ENCODE data around the gene GADD45GIP1.
"Not testable (repeated sequence)": the region's sequence is repeated elsewhere in the genome, so short reads cannot be mapped to it uniquely, and the experiment has no call there.

GADD45GIP1 gene

DNA sequence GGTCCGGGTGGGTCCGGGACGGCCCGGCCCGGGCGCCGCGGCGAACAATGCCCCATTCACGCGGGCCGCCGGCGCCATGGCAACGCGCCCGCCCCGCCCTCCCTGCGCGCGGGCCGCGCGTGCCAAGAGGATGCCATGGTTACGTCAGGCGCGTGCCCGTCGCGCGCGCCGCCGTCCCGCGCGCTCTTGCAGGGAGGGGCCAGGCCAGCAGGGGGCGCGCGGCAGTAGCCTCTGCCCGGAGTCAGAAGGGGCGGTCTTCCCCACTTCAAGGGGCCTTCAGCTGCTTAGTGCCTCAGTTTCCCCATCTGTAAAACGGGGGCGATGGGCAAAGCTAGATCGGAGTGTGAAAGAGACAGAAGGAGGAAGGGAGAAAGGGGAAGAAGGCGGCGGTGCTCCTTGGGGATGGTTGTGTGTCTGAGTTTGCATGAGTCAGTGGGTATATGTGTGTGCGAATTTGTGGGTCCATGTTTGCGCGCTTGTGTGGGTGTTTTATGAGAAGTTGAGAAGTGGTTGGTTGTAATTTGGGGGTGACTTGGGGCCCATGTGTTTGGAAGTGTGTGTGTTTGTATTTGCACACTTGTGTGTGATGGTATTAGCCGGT, 26.6 kb upstream of the GADD45GIP1 start:
- Histone ChIP-seq H3K9me3 (ENCODE audit: control insufficient read depth, insufficient read depth, low read length) (no peaks in the 10 kb centered on the region), H3K4me1 (ENCODE audit: insufficient read depth, low read length) (peaks cover 4% of the 10 kb centered on the region; the same call in 1 of the 2 replicates), H3K36me3 (ENCODE audit: insufficient read depth, low read length) (no peaks in the 10 kb centered on the region), H3K9ac (ENCODE audit: low read depth, low read length) (peak overlapping the region; percentile 55; the same call in 1 of the 2 replicates)

DNA sequence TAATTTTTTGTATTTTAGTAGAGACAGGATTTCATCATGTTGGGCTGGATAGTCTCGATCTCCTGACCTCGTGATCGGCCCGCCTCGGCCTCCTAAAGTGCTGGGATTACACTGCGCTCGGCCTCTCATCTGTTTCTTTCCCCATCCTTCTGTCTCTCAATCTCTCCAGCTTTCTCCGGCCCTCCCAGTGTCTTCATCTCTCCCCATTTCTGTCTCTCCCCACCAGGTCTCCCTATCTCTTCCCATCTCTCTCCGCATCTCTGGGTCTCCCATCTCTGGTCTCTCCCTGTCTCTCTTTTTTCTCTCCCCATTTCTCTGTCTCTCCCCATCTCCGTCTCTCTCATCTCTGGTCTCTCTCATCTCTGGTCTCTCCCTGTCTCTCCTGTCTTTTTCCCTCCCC, 26.1 kb upstream of the GADD45GIP1 start:
- H3K36me3 ChIP-seq (ENCODE audit: insufficient read depth, low read length), result no peaks in the 10 kb centered on the region
- H3K4me1 ChIP-seq (ENCODE audit: insufficient read depth, low read length), result peaks cover 4% of the 10 kb centered on the region; the same call in 1 of the 2 replicates
- H3K9me3 ChIP-seq (ENCODE audit: control insufficient read depth, insufficient read depth, low read length), result no peaks in the 10 kb centered on the region
- peak overlapping the region; percentile 55; the same call in 1 of the 2 replicates for H3K9ac ChIP-seq (ENCODE audit: low read depth, low read length)

GRCh38 chr19:12982648-12983047, 25.6 kb upstream of the GADD45GIP1 start:
- Histone ChIP-seq H3K9ac (ENCODE audit: low read depth, low read length) (no peak overlapping the region), H3K4me1 (ENCODE audit: insufficient read depth, low read length) (peaks cover 4% of the 10 kb centered on the region; the same call in 1 of the 2 replicates), H3K9me3 (ENCODE audit: control insufficient read depth, insufficient read depth, low read length) (no peaks in the 10 kb centered on the region), H3K36me3 (ENCODE audit: insufficient read depth, low read length) (no peaks in the 10 kb centered on the region)

- no peak overlapping the region for H3K9ac ChIP-seq (ENCODE audit: low read depth, low read length)
- H3K9me3 ChIP-seq (ENCODE audit: control insufficient read depth, insufficient read depth, low read length), result no peaks in the 10 kb centered on the region
- no peaks in the 10 kb centered on the region for H3K4me1 ChIP-seq (ENCODE audit: insufficient read depth, low read length)
- no peaks in the 10 kb centered on the region for H3K36me3 ChIP-seq (ENCODE audit: insufficient read depth, low read length)
These were observed 23.0 kb upstream of the GADD45GIP1 start for GRCh38 chr19:12979974-12980373.

DNA sequence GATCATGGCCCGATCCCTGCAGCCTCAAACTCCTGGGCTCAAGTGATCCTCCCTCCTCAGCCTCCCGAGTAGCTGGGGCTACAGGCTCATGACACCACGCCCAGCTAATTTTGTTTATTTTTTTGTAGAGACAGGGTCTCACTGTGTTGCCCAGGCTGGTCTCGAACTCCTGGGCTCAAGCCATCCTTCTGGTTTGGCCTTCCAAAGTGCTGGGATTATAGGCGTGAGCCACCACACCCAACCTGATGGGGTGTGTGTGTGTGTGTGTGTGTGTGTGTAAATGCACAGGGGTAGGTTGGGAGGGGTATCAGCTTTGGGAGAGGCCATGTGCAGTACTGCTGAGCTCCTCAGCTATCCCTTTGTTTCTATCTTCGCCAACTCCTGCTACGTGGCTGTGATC, 19.1 kb upstream of the GADD45GIP1 start:
- H3K36me3 ChIP-seq (ENCODE audit: insufficient read depth, low read length); H3K9me3 ChIP-seq (ENCODE audit: control insufficient read depth, insufficient read depth, low read length); H3K4me1 ChIP-seq (ENCODE audit: insufficient read depth, low read length); H3K9ac ChIP-seq (ENCODE audit: low read depth, low read length): not testable (repeated sequence)

DNA sequence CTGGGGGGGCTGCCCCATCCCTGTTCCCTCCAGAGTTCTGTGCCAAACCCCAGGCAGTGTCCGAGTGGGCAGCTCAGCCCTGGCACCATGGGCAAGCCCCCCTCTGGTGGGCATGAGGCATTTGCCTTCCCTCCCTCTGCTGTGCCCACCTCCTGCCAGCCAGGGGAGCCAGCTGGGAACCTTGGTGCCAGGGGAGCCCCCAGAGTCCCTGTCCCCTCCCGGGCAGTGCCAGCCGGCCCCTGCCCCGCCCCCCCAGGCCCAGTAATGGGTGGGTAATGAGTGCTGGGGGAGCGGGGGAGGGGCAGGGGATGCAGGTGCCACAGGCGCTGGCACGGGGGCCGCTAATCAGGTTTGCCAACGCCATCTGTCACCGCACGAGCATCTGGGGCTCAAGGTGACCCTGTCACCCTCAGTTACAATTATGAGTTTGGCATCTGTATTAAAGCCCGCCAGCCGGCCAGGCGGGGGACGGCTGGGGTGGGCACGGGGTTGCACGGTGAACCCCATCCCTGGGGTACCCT, 18.3 kb upstream of the GADD45GIP1 start:
- Histone ChIP-seq H3K9ac (ENCODE audit: low read depth, low read length) (no peak overlapping the region), H3K36me3 (ENCODE audit: insufficient read depth, low read length) (no peaks in the 10 kb centered on the region), H3K9me3 (ENCODE audit: control insufficient read depth, insufficient read depth, low read length) (no peaks in the 10 kb centered on the region), H3K4me1 (ENCODE audit: insufficient read depth, low read length) (no peaks in the 10 kb centered on the region)

- H3K9me3 ChIP-seq (ENCODE audit: control insufficient read depth, insufficient read depth, low read length), result no peaks in the 10 kb centered on the region
- no peaks in the 10 kb centered on the region for H3K36me3 ChIP-seq (ENCODE audit: insufficient read depth, low read length)
- H3K9ac ChIP-seq (ENCODE audit: low read depth, low read length), result no peak overlapping the region
- H3K4me1 ChIP-seq (ENCODE audit: insufficient read depth, low read length), result no peaks in the 10 kb centered on the region
These were observed 17.5 kb upstream of the GADD45GIP1 start for GRCh38 chr19:12974301-12975220.

- Histone ChIP-seq H3K9ac (ENCODE audit: low read depth, low read length) (no peak overlapping the region), H3K4me1 (ENCODE audit: insufficient read depth, low read length) (no peaks in the 10 kb centered on the region), H3K9me3 (ENCODE audit: control insufficient read depth, insufficient read depth, low read length) (no peaks in the 10 kb centered on the region), H3K36me3 (ENCODE audit: insufficient read depth, low read length) (no peaks in the 10 kb centered on the region)
These were observed 16.2 kb upstream of the GADD45GIP1 start for GRCh38 chr19:12973236-12973635.

- no peaks in the 10 kb centered on the region for H3K9me3 ChIP-seq (ENCODE audit: control insufficient read depth, insufficient read depth, low read length)
- no peak overlapping the region for H3K9ac ChIP-seq (ENCODE audit: low read depth, low read length)
- no peaks in the 10 kb centered on the region for H3K36me3 ChIP-seq (ENCODE audit: insufficient read depth, low read length)
- H3K4me1 ChIP-seq (ENCODE audit: insufficient read depth, low read length), result no peaks in the 10 kb centered on the region
These were observed 13.2 kb upstream of the GADD45GIP1 start for GRCh38 chr19:12970070-12970820.

GRCh38 chr19:12969292-12969988, 12.4 kb upstream of the GADD45GIP1 start, which contains the start of gene DAND5:
Gene DAND5 (plus strand): TSS chr19:12969576. CDS start chr19:12969661, 85 bp downstream.
- H3K4me1 ChIP-seq (ENCODE audit: insufficient read depth, low read length), result no peaks in the 10 kb centered on the region
- H3K36me3 ChIP-seq (ENCODE audit: insufficient read depth, low read length), result no peaks in the 10 kb centered on the region
- H3K9me3 ChIP-seq (ENCODE audit: control insufficient read depth, insufficient read depth, low read length), result no peaks in the 10 kb centered on the region
- no peak within 1 kb of the TSS for H3K9ac ChIP-seq (ENCODE audit: low read depth, low read length)

GRCh38 chr19:12967907-12968306, 10.9 kb upstream of the GADD45GIP1 start:
- Histone ChIP-seq H3K4me1 (ENCODE audit: insufficient read depth, low read length) (no peaks in the 10 kb centered on the region), H3K9ac (ENCODE audit: low read depth, low read length) (no peak overlapping the region), H3K36me3 (ENCODE audit: insufficient read depth, low read length) (no peaks in the 10 kb centered on the region), H3K9me3 (ENCODE audit: control insufficient read depth, insufficient read depth, low read length) (no peaks in the 10 kb centered on the region)

GRCh38 chr19:12965812-12966135, 8.8 kb upstream of the GADD45GIP1 start:
- H3K4me1 ChIP-seq (ENCODE audit: insufficient read depth, low read length), result no peaks in the 10 kb centered on the region
- no peaks in the 10 kb centered on the region for H3K36me3 ChIP-seq (ENCODE audit: insufficient read depth, low read length)
- no peaks in the 10 kb centered on the region for H3K9me3 ChIP-seq (ENCODE audit: control insufficient read depth, insufficient read depth, low read length)
- peak overlapping the region; percentile 56; the same call in 1 of the 2 replicates for H3K9ac ChIP-seq (ENCODE audit: low read depth, low read length)

DNA sequence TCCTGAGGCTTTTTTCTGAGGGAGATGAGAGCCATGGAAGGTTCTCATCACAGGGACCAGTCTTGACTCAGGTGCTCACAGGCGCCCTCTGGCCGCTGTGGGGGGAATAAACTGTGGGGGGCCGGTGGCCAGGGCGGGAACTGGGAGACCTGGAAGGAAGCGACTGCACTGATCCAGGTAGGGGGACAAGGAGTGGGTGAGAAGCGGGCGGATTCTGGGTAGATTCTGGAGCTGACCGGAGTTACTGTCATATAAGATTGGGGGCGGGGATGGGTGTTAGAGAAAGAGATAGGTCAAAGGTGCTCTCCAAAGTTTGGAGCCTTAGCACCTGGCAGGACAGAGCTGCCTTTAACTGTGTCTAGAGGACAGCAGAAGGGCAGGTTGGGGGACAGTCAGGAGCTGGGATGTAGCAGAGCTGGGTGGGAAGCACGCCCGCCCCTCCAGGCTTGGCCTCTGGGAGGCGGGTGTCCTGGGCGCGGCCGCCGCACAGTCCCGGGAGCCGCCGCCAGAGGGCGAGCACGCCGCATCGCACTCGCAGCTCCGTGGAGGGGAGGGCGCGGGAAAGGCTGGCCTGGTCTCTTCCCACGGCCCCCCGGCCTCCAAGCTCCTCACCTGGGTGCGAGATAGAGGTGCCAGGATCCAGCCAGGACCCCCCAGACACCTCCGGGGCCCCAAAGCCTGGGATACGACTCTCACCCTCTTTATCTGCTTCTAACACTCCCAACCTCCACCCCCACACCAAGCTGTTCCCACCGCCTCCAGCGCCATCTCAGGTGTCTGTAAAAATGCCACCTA, 8.2 kb upstream of the GADD45GIP1 start:
- Histone ChIP-seq H3K36me3 (ENCODE audit: insufficient read depth, low read length) (no peaks in the 10 kb centered on the region), H3K9me3 (ENCODE audit: control insufficient read depth, insufficient read depth, low read length) (no peaks in the 10 kb centered on the region), H3K4me1 (ENCODE audit: insufficient read depth, low read length) (no peaks in the 10 kb centered on the region), H3K9ac (ENCODE audit: low read depth, low read length) (peak overlapping the region; percentile 56)

All from ES-I3 (cell line).